Astrocyte (in vitro differentiated cells and primary cell): ENCODE results near the gene UMODL1.

Source experiments
- CTCF ChIP-seq: IDR thresholded peaks from 2 replicates; pipeline ENCODE4 v1.5.1; 2011; ENCODE audit warnings: low read depth, mild to moderate bottlenecking, inconsistent platforms, low read length, moderate library complexity; ENCODE audit not compliant: insufficient read depth
- EZH2 ChIP-seq: IDR thresholded peaks from 2 replicates; pipeline ENCODE4 v1.6.1; 2012; ENCODE audit warnings: mild to moderate bottlenecking, low read length, inconsistent platforms; ENCODE audit not compliant: insufficient read depth

DNA sequence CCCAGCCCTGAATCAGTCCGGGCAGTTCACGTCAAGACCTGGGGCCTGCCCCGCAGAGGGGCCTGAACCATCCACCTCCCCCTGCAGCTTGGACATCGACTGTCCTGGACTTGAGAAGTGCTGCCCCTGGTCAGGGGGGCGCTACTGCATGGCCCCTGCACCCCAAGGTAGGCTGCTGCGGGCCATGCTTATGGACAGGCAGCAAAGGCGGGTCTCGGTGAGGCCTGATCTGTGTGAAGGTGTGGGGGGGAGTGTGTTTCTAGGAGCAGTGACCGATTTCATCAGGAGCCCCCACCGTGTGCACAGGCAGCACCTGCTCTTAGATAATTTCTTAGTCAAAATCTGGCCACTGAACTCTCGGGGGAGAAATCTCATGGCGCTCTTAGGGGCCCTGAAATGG, 13.0 kb downstream of the UMODL1 start:
- TF ChIP-seq CTCF (no peak), EZH2 (no peak)
